GM18508 (cell line): ENCODE results near the gene CCNL1.

Experiments used
- ATAC-seq: cut with Tn5 transposase; IDR thresholded peaks from one replicate; pipeline ENCODE4 v1.9.1; 2021; ENCODE audit warnings: moderate number of reproducible peaks; ENCODE audit not compliant: insufficient read depth, unreplicated experiment

CCNL1 gene

DNA sequence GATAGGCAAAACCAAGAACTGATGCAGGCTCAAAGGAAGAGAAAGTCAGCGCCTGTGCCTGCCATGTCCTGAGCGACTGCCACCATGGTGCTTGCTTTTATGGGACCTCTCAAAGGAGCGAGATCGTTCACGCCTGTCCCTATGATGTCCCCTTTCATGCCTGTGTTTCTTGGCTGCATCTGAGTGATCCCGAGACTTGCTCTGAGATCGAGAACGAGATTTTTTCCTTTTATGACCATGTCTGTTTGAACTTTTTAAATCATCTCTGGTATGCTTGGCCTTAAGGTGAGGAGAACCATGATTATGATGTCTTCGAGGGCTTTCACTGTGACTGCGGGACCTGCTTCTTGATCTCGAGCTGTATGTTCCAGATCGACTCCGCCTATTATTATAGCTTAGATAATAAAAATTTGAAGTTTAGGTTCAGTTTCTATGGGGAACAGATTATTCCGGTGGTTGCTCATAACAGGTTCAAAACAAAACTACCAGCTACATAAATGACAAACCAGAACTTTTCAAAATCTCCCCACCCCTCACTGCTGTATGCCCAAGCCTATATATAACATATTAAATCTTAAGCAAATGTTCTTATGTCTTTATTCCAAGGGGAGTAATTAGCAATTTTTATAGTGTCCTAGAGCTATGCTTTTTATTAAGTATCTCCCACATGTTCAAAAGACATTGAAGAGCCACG lies 11.6 kb downstream of the CCNL1 start:
- ATAC-seq, result no peak

GRCh38 chr3:157147099-157147803 lies 12.7 kb downstream of the CCNL1 start:
- ATAC-seq, result no peak

DNA sequence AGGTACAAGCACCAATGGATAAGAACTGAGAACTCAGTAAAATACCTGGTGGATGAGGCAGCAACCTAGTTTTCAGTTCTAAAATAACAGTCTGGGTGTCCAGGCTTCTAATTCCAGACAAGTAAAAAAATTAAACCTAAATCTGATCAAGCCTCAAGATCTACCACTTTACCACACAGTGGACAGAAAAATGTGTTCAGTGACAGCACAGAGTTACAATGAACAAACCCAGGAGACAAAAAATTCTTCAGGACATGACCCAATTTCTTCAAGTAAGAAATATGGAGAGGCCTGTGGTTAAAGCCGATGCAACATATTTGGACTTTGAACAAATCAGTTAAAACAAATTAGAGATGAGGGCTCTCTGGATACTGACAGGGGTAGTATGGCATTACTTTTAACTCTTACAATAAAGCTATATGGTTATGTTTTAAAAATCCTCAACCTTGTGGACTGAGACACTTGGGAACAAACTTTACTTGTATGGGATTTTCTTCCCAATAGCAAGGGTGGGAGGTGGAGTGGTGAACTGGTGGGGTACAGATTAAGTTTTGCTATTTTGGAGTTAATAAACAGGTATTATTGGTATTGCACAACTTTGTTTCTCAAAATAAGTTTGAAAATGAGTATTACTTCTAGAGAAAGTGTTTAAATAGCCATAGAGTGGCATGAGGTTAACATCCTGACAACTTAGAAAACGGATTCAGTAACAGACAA lies 14.2 kb downstream of the CCNL1 start:
- no peak for ATAC-seq

GRCh38 chr3:157142315-157142714 lies 17.6 kb downstream of the CCNL1 start:
- no peak for ATAC-seq

DNA sequence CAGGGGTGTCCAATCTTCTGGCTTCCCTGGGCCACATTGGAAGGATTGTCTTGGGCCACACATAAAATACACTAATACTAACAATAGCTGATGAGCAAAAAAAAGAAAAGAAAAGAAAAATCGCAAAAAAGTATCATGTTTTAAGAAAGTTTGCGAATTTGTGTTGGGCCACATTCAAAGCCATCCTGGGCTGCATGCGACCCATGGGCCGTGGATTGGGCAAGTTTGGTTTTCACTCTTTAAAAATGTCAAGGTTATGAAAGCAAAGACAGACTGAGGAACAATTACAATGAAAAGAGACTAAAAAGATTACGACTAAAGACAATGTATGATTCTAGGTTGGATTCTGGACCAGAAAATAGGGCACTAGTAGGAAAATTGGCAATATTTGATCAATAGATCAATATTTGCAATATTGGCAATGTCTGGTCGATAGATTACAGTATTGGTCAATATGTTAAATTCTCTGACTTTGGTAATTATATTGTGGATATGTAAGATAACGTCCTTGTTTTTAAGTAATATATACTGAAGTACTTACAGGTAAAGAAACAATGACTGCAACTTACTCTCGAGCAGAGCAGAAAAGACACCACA lies 19.9 kb downstream of the CCNL1 start:
- ATAC-seq, result no peak

DNA sequence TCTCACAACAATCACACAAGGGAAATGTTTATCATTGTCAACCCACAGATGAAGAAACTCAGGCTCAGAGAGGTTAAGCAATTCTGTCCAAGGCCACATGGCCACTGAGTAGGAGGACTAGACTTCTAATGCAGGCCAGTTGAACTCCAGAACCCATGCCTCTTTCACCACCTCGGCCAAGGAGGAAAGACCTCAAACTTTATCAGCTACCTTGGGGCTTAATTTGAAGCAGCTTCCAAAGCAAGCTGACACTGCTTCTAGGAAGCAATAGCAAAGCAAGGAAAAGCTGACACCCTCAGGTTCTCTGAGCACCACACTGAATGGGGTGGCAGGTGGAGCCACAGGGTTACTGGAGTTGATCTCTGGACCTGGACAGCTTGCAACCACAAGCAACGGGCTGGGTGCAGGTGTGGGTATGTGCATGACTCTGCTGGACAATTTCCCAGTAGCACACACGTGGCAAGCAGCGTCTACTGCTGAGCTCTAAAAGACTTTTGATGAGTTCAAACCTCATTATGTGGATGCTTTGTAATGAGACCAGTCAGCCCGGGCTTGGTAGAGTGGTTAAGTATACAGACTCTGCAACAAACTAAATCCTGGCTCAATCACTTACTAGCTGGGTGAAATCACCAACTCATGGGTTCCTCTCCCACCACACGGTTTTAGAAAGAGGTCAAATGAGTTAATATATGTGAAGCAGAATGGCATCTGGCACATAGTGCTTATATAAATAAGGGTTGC lies 23.1 kb downstream of the CCNL1 start:
- ATAC-seq, result no peak

- ATAC-seq, result no peak
Observed at GRCh38 chr3:157135671-157136396, 24.1 kb downstream of the CCNL1 start.

GRCh38 chr3:157134620-157135191 lies 25.2 kb downstream of the CCNL1 start:
- ATAC-seq, result peak; percentile 47

- ATAC-seq, result no peak
Observed at GRCh38 chr3:157133434-157134320, 26.3 kb downstream of the CCNL1 start.

- no peak for ATAC-seq
Observed at GRCh38 chr3:157132936-157133335, 27.0 kb downstream of the CCNL1 start.

- no peak for ATAC-seq
Observed at GRCh38 chr3:157132341-157132740, 27.6 kb downstream of the CCNL1 start.

DNA sequence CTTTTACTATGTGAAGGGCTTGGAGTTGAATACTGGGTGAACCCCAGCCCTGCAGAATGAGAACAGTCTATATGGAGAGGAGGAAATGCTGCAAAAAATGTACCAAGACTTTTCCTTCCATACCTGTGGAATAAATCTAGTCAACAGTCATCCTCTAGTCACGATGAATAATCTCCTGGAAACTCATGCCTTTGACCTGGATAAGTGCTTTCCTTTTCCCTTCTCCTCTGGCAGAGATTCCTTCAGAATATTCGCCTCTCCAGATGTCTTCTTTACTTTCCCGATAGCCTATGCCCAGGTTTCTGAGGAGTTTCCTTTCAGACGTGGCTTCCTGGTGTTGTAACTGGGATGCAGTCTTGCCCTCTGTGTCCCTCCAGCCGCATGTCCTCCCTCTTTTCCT lies 28.1 kb downstream of the CCNL1 start:
- no peak for ATAC-seq

DNA sequence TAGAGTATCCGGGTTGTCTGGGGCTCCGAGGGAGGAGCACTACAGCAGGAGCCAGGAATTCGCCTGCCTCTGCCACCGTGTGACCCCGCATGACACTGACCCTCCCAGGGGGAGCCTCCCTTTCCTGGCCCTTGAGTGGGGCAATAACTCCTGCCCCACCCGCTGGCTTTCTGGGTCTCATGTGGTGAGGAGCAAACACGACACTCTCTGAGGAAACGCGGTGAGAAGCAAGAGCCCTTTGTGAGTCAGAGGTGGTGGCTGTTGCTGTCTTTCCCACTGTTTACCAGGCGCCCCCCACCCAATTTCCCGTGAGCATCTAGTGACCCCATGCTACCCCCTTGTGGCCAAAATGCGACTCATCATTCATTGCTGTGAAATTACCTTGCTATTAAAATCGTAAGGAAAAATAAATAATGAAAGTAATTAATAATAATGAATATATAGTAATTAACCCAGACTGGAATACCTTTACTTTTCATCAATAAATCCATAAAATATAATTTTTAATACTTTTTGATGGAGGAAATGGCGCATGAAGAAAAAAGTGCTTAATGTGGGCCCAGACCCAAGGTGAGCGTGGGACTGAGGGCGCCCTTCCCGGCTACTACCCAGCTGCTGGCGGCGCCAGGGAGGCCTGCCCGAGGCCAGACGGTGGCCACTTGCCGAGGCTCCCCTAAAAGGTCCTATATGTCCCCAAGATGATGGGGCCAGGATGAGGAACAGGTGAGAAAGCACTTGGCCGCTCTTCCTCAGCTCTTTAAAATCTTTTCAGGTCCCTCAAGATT lies 29.3 kb downstream of the CCNL1 start:
- ATAC-seq, result no peak

GRCh38 chr3:157129803-157130466 lies 30.0 kb downstream of the CCNL1 start:
- ATAC-seq, result no peak

DNA sequence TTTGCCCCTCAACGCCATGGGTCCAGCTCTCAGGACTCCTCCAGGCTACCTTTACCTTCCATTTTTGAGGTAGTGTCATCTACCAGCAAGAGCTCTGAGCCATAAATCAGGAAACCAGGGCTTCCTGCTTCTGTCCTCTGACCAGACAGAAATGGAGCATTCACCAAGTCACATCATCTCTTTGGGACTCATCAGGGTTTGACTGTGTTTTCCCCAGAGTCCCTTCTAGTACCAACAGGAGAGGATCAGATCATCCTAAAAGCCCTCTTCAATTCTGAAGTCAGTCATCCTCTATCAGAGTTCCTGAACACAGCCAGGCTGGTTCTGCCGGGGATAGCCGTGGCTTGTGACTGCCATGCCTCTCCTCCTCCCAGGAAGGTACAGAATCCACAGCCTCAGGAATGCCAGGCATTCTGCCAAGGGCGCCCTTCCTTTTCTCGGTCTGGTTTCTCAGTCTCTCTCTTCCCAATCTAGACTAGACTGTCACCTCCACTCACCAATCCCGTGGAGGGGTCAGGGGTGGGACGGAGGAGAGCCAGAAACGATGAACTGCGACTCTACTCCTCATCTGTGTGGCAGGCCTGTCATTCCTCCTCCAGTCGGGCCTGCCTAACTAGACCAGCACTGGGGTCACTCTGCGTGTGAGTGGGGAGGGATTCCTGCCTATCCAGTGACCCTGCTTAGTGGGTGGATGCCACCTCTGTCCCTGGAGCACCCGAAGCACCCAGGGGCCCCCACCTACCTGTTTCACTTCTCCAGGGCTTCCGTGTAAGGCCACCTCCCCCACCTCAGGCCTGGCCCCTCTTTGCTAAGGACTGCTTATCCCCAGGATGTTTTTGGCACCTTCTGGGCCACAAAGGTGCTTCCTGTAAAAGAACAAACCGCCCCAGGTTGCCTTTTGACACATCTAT lies 30.9 kb downstream of the CCNL1 start:
- ATAC-seq, result no peak
